Left kidney (tissue), 2 donors: Measurements from ENCODE around the gene HNMT. TPM values are rescaled to one million over a fixed set of nuclear protein-coding genes. Genes with fewer than 3 reads are reported as not detected.
A peak's percentile ranks its signal among the peaks of the same experiment; 100 is the strongest.

Source experiments
- DNase-seq: peaks from one replicate; pipeline ENCODE4 v3.0.0-alpha.2; 2013
- polyA plus RNA-seq: library from polyadenylated mRNA; unstranded; fragments of 120-200 nt; gene quantifications from one replicate; pipeline ENCODE4 v1.2.1, GENCODE V29; 2013; ENCODE audit not compliant: insufficient read length

Gene HNMT
- polyA plus RNA-seq, 1 donor, result 78.8 TPM

- no peak for DNase-seq
Observed at GRCh38 chr2:137943678-137944347, 20.5 kb upstream of the HNMT start.

GRCh38 chr2:137944714-137945113, 19.6 kb upstream of the HNMT start:
- DNase-seq, result no peak

- no peak for DNase-seq
Observed at GRCh38 chr2:137945229-137945628, 19.0 kb upstream of the HNMT start.

GRCh38 chr2:137946227-137946626, 18.0 kb upstream of the HNMT start:
- no peak for DNase-seq

GRCh38 chr2:137947032-137947727, 17.1 kb upstream of the HNMT start:
- no peak for DNase-seq

GRCh38 chr2:137947728-137948336, 16.4 kb upstream of the HNMT start:
- peak; percentile 60 for DNase-seq

- DNase-seq, result no peak
Observed at GRCh38 chr2:137948894-137949293, 15.4 kb upstream of the HNMT start.

GRCh38 chr2:137950238-137950637, 14.0 kb upstream of the HNMT start:
- no peak for DNase-seq

- DNase-seq, result no peak
Observed at GRCh38 chr2:137951586-137951985, 12.7 kb upstream of the HNMT start.

- no peak for DNase-seq
Observed at GRCh38 chr2:137952586-137953129, 11.6 kb upstream of the HNMT start.

GRCh38 chr2:137955536-137955935, 8.7 kb upstream of the HNMT start:
- DNase-seq, result no peak

- no peak for DNase-seq
Observed at GRCh38 chr2:137957033-137957432, 7.2 kb upstream of the HNMT start.

- DNase-seq, result no peak
Observed at GRCh38 chr2:137959166-137959565, 5.1 kb upstream of the HNMT start.

- no peak for DNase-seq
Observed at GRCh38 chr2:137960223-137960622, 4.0 kb upstream of the HNMT start.

- no peak for DNase-seq
Observed at GRCh38 chr2:137961602-137962001, 2.7 kb upstream of the HNMT start.

GRCh38 chr2:137963535-137964065, 673 bp upstream of the HNMT start:
- DNase-seq, result no peak

GRCh38 chr2:137964859-137965459, 686 bp downstream of the HNMT start:
- DNase-seq, result no peak

GRCh38 chr2:137966043-137966442, 1.8 kb downstream of the HNMT start:
- no peak for DNase-seq

- no peak for DNase-seq
Observed at GRCh38 chr2:137967042-137967441, 2.8 kb downstream of the HNMT start.

GRCh38 chr2:137968477-137969417, 4.5 kb downstream of the HNMT start:
- DNase-seq, result no peak

- DNase-seq, result no peak
Observed at GRCh38 chr2:137969418-137969765, 5.1 kb downstream of the HNMT start.
